B cell (primary cell): ENCODE data around the gene ATG13. TPM values are rescaled to one million over a fixed set of nuclear protein-coding genes. Genes with fewer than 3 reads are reported as not detected.

ENCODE experiments used
- ATAC-seq: fragments of 200-7000 bp; cut with Tn5 transposase; one replicate; pipeline ENCODE4 v1.10.0; 2021; ENCODE audit warnings: low read depth, mild to moderate bottlenecking, moderate number of reproducible peaks, moderate library complexity
- CTCF ChIA-PET: fragments of 350-600 bp; sonication (Branson Sonifier 250); formaldehyde crosslinking; loops from one replicate; lab custom pipeline; 2021; ENCODE audit warnings: antibody characterized with exemption, inconsistent platforms; lab: Charles Lee
- POLR2A ChIA-PET: fragments of 350-600 bp; sonication (Branson Sonifier 250); formaldehyde crosslinking; loops from one replicate; lab custom pipeline; 2021; ENCODE audit warnings: antibody characterized with exemption; lab: Charles Lee
- DNase-seq: peaks from one replicate; pipeline ENCODE4 v3.0.0; 2013
- H2AFZ ChIP-seq: 2 replicates; pipeline ENCODE4 v1.6.1; 2012; ENCODE audit warnings: mild to moderate bottlenecking, low read depth, low read length; ENCODE audit not compliant: insufficient read depth, poor library complexity, severe bottlenecking
- H3K27ac ChIP-seq, 2 donors: 1 replicate in 1 of 2; 2 replicates in 1 of 2; pipeline ENCODE4 v1.5.1; 2012 to 2013; ENCODE audit warnings: low read length in 2 of 2, mild to moderate bottlenecking in 2 of 2, moderate library complexity in 1 of 2
- H3K27me3 ChIP-seq, 4 experiments: fragments of 200-600 bp in 1 of 4; sonication (generic) in 1 of 4; replicated peaks in 1 of 4; 1 replicate in 2 of 4; 2 replicates in 2 of 4; pipeline versions ENCODE4 v1.6.1 to v1.7.0; 2013 to 2016; ENCODE audit warnings: low read length in 3 of 4, mild to moderate bottlenecking in 2 of 4, mixed read lengths in 1 of 4, moderate library complexity in 1 of 4; ENCODE audit not compliant: insufficient read depth in 4 of 4, control insufficient read depth in 3 of 4; ENCODE audit errors: control extremely low read depth in 1 of 4
- H3K36me3 ChIP-seq, 2 experiments: replicated peaks in 1 of 2; 1 replicate in 1 of 2; 2 replicates in 1 of 2; pipeline versions ENCODE4 v1.6.1 to v1.7.1; 2013; ENCODE audit warnings: low read length in 1 of 2; ENCODE audit not compliant: insufficient read depth in 2 of 2, control insufficient read depth in 1 of 2; ENCODE audit errors: control extremely low read depth in 1 of 2, extremely low read depth in 1 of 2
- H3K4me1 ChIP-seq, 2 donors: fragments of 200-600 bp in 1 of 2; sonication (generic) in 1 of 2; 1 replicate in 1 of 2; 2 replicates in 1 of 2; pipeline versions ENCODE4 v1.5.1 to v1.6.1; 2013 to 2017; ENCODE audit warnings: low read length in 2 of 2; ENCODE audit not compliant: control insufficient read depth in 2 of 2, insufficient read depth in 2 of 2
- H3K4me2 ChIP-seq: replicated peaks from 2 replicates; pipeline ENCODE3; 2012; ENCODE audit warnings: mild to moderate bottlenecking, low read depth, low read length; ENCODE audit not compliant: poor library complexity, severe bottlenecking
- H3K4me3 ChIP-seq, 5 experiments: fragments of 200-600 bp in 1 of 5; sonication (generic) in 1 of 5; 1 replicate in 3 of 5; 2 replicates in 2 of 5; pipeline versions ENCODE4 v1.5.1 to v1.7.0; 2011 to 2016; ENCODE audit warnings: low read length in 4 of 5, mild to moderate bottlenecking in 4 of 5, low read depth in 2 of 5, control low read depth in 1 of 5, moderate library complexity in 1 of 5; ENCODE audit not compliant: insufficient read depth in 1 of 5; ENCODE audit errors: control extremely low read depth in 1 of 5, extremely low read depth in 1 of 5
- H3K79me2 ChIP-seq: fragments of 200-600 bp; sonication (generic); one replicate; pipeline ENCODE4 v1.6.0; 2016; ENCODE audit warnings: low read length; ENCODE audit not compliant: control insufficient read depth, insufficient read depth
- H3K9ac ChIP-seq: fragments of 200-600 bp; sonication (generic); 2 replicates; pipeline ENCODE4 v1.6.1; 2017; ENCODE audit warnings: mild to moderate bottlenecking, low read length, moderate library complexity
- H3K9me3 ChIP-seq, 3 donors: one replicate each; pipeline versions ENCODE4 v1.6.1 to v1.7.1; 2013; ENCODE audit warnings: low read length in 2 of 3; ENCODE audit not compliant: control insufficient read depth in 2 of 3, insufficient read depth in 1 of 3; ENCODE audit errors: control extremely low read depth in 1 of 3
- H4K20me1 ChIP-seq: 2 replicates; pipeline ENCODE4 v1.6.0; 2012; ENCODE audit warnings: mild to moderate bottlenecking, low read length; ENCODE audit not compliant: insufficient read depth, control insufficient read depth, poor library complexity, severe bottlenecking
- H3K27ac Mint-ChIP-seq: one replicate; pipeline ENCODE4 v1.8.0; 2021; ENCODE audit warnings: mixed read lengths
- H3K27me3 Mint-ChIP-seq: one replicate; pipeline ENCODE4 v1.8.0; 2021; ENCODE audit warnings: mixed read lengths
- H3K4me1 Mint-ChIP-seq: one replicate; pipeline ENCODE4 v1.8.0; 2021; ENCODE audit warnings: mixed read lengths
- H3K4me3 Mint-ChIP-seq: one replicate; pipeline ENCODE4 v1.8.0; 2021; ENCODE audit warnings: mixed read lengths
- H3K9me3 Mint-ChIP-seq: one replicate; pipeline ENCODE4 v1.8.0; 2022; ENCODE audit warnings: mixed read lengths; ENCODE audit not compliant: insufficient read depth
- EZH2 ChIP-seq: IDR thresholded peaks from 2 replicates; pipeline ENCODE4 v1.6.1; 2012; ENCODE audit warnings: borderline replicate concordance, low read depth, mild to moderate bottlenecking, moderate library complexity, low read length; ENCODE audit not compliant: insufficient read depth, poor library complexity, severe bottlenecking
- WGBS: methylation state at CpG from one replicate; pipeline ENCODE4 v1.1.5; 2013; ENCODE audit warnings: missing lambda C conversion rate; ENCODE audit not compliant: insufficient coverage; 5-methylcytosine and 5-hydroxymethylcytosine counted together
- intact Hi-C: fragments of 100-400 bp; cut with micrococcal nuclease; formaldehyde crosslinking; loops from one replicate; pipeline ENCODE4 v1.10.0; 2022
- polyA plus RNA-seq: library from polyadenylated mRNA; depleted of rRNA; stranded (reverse); fragments of >200 nt; gene quantifications from 2 replicates; pipeline ENCODE4 v1.2.3, GENCODE V29; 2012
- total RNA-seq, 2 donors: library from RNA; stranded (reverse); fragments of 120-200 nt in 1 of 2; gene quantifications; 1 replicate in 1 of 2; 2 replicates in 1 of 2; pipeline versions ENCODE4 v1.2.3 to v1.2.4, GENCODE V29; 2013 to 2022
- TF ChIP-seq, protein P1 (sequence below): fragments of 200-600 bp; IDR thresholded peaks from one replicate; pipeline ENCODE4 v1.8.0; 2022; ENCODE audit warnings: antibody characterized with exemption, mild to moderate bottlenecking

The ATG13 gene
- total and polyA plus RNA-seq, 2 donors (not counting 1 experiment from before 2014, with no cell fraction given) = 48.5 to 88.8 TPM

DNA sequence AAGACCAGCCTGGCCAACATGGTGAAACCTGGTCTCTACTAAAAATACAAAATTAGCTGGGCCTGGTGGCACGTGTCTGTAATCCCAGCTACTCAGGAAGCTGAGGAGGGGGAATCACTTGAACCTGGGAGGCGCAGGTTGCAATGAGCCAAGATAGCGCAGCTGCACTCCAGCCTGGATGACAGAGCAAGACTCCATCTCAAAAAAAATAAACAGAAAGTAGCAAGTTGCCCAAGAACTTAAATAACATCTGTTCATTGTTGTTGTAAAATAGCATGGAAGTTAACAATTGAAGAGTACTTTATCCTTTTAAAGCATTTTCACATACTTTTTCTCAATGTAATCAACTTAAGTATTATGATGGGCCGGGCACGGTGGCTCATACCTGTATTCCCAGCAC, 29.2 kb upstream of the ATG13 start:
- H3K4me2 ChIP-seq = no peak overlapping the region
- no peaks in the 10 kb centered on the region for H3K9me3 Mint-ChIP-seq
- H3K4me3 Mint-ChIP-seq = no peak overlapping the region
- H3K4me3 ChIP-seq = no peak overlapping the region
- H3K36me3 ChIP-seq = no peaks in the 10 kb centered on the region
- H3K4me1 ChIP-seq = peaks cover 10 to 13% of the 10 kb centered on the region in 2 donors
- H3K27me3 ChIP-seq = no peaks in the 10 kb centered on the region
- ATAC-seq = no peak
- CTCF ChIA-PET = no interaction called here
- peaks cover 34% of the 10 kb centered on the region for H3K4me1 Mint-ChIP-seq
- no peaks in the 10 kb centered on the region for H3K9me3 ChIP-seq
- no peak overlapping the region for H3K27ac ChIP-seq
- peaks cover 81% of the 10 kb centered on the region for H3K79me2 ChIP-seq
- H4K20me1 ChIP-seq = peaks cover 29% of the 10 kb centered on the region
- POLR2A ChIA-PET = no interaction called here
- H3K27ac Mint-ChIP-seq = no peak overlapping the region
- 90% methylated on average over 3 of the region's 5 CpGs for WGBS
- no peak overlapping the region for H2AFZ ChIP-seq
- DNase-seq = no peak
- intact Hi-C loops = no loop called here
- TF ChIP-seq, protein P1, sequence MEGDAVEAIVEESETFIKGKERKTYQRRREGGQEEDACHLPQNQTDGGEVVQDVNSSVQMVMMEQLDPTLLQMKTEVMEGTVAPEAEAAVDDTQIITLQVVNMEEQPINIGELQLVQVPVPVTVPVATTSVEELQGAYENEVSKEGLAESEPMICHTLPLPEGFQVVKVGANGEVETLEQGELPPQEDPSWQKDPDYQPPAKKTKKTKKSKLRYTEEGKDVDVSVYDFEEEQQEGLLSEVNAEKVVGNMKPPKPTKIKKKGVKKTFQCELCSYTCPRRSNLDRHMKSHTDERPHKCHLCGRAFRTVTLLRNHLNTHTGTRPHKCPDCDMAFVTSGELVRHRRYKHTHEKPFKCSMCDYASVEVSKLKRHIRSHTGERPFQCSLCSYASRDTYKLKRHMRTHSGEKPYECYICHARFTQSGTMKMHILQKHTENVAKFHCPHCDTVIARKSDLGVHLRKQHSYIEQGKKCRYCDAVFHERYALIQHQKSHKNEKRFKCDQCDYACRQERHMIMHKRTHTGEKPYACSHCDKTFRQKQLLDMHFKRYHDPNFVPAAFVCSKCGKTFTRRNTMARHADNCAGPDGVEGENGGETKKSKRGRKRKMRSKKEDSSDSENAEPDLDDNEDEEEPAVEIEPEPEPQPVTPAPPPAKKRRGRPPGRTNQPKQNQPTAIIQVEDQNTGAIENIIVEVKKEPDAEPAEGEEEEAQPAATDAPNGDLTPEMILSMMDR = no peak
- no peak for TF ChIP-seq EZH2
- no peak overlapping the region for H3K9ac ChIP-seq
- H3K27me3 Mint-ChIP-seq = no peaks in the 10 kb centered on the region

DNA sequence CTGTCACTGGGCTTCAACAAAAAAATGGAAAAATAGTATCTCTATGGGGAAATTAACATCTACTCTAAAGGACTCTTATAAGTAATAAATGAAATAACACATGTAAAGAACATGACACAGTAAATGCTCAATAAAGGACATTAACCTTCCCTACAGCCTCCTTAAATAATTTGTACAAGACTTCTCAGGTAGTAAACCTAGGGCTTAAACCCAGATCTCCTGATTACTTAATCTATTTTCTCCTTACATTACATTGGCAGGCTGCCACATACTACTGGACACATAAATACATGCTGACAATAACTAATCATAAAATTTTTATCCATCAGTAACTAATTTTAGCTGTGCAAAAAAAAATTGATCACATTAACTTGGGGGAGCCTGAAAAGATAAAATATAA, 28.4 kb upstream of the ATG13 start:
- Histone ChIP-seq H3K36me3 (no peaks in the 10 kb centered on the region), H3K4me3 (no peak overlapping the region), H4K20me1 (peaks cover 34% of the 10 kb centered on the region), H3K9me3 (no peaks in the 10 kb centered on the region), H3K79me2 (peaks cover 89% of the 10 kb centered on the region), H3K4me2 (no peak overlapping the region), H3K27ac (no peak overlapping the region), H3K9ac (no peak overlapping the region), H3K4me1 (peaks cover 12 to 14% of the 10 kb centered on the region in 2 donors), H3K27me3 (no peaks in the 10 kb centered on the region), H2AFZ (no peak overlapping the region)
- ChIA-PET POLR2A (interaction anchor here (0.7 kb wide), 1 partner anchor 356 kb away, joined by 7 read pairs; no protein-coding TSS in a partner anchor), CTCF (no interaction called here)
- DNase-seq = no peak
- no peaks in the 10 kb centered on the region for H3K27me3 Mint-ChIP-seq
- intact Hi-C loops = no loop called here
- no peak overlapping the region for H3K27ac Mint-ChIP-seq
- TF ChIP-seq, protein P1 = no peak
- TF ChIP-seq EZH2 = no peak
- no peak for ATAC-seq
- no peaks in the 10 kb centered on the region for H3K9me3 Mint-ChIP-seq
- H3K4me3 Mint-ChIP-seq = no peak overlapping the region
- H3K4me1 Mint-ChIP-seq = peaks cover 41% of the 10 kb centered on the region
